C4-2B (cell line): ENCODE results near the gene MSMP.

Experiments
- H3K27ac ChIP-seq: fragments of 450-650 bp; 2 replicates; pipeline ENCODE4 v1.5.1; 2017
- ZFX ChIP-seq: fragments of 450-650 bp; IDR thresholded peaks from 2 replicates; pipeline ENCODE4 v1.6.1; 2017
- TF ChIP-seq, protein P1 (sequence below): fragments of 450-650 bp; conservative IDR thresholded peaks from 2 replicates; pipeline ENCODE4 v1.5.1; 2017; ENCODE audit warnings: mild to moderate bottlenecking

The MSMP gene

GRCh38 chr9:35749515-35750255, 4.4 kb downstream of the MSMP start:
- TF ChIP-seq ZFX, result no peak
- TF ChIP-seq, protein P1, sequence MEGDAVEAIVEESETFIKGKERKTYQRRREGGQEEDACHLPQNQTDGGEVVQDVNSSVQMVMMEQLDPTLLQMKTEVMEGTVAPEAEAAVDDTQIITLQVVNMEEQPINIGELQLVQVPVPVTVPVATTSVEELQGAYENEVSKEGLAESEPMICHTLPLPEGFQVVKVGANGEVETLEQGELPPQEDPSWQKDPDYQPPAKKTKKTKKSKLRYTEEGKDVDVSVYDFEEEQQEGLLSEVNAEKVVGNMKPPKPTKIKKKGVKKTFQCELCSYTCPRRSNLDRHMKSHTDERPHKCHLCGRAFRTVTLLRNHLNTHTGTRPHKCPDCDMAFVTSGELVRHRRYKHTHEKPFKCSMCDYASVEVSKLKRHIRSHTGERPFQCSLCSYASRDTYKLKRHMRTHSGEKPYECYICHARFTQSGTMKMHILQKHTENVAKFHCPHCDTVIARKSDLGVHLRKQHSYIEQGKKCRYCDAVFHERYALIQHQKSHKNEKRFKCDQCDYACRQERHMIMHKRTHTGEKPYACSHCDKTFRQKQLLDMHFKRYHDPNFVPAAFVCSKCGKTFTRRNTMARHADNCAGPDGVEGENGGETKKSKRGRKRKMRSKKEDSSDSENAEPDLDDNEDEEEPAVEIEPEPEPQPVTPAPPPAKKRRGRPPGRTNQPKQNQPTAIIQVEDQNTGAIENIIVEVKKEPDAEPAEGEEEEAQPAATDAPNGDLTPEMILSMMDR, result no peak
- H3K27ac ChIP-seq, result peak overlapping the region; percentile 90

DNA sequence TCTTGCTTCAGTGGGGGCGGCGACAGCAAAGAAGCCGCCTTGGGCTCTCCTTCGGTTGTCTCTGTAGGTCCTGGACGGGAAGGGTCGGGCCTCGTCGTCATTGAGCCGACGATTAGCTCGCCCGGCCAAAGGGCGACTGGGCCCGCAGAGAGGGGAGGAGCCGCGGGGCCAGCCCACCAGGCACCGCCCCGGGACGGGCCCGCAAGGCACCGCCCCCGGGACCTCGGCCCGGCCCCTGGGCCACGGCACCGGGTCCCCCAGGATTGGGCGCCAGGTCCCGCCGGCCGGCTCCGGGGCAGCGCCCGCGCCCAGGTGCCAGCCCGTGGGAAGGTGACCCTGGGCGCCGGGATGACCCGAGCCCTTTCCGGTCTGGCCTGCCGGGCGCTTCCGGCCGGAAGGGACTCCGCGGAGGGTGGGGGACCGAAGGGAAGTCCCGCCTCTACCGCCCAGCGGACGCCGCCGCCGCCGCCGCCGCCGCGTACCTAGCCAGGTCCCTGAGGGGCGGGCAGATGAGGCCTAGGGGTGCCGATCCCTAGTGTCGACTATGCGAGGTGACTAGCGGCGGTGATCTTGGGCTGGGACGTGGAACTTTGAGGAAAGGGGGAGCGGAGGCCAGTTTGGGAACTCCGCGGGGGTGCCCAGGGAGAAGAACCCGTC, 5.1 kb downstream of the MSMP start, which contains the start of the genes GBA2 and RGP1:
Gene GBA2, minus strand, starts transcription at position 371 of the 657 bp plus-strand sequence. CDS start 524 bp downstream, outside the sequence.
Gene RGP1, plus strand, starts transcription at position 430 of the 657 bp plus-strand sequence. CDS start 469 bp downstream, outside the sequence.
- H3K27ac ChIP-seq, result peak within 1 kb of the TSS; percentile 90
- peak; percentile 80 for TF ChIP-seq ZFX
- TF ChIP-seq, protein P1, result no peak

DNA sequence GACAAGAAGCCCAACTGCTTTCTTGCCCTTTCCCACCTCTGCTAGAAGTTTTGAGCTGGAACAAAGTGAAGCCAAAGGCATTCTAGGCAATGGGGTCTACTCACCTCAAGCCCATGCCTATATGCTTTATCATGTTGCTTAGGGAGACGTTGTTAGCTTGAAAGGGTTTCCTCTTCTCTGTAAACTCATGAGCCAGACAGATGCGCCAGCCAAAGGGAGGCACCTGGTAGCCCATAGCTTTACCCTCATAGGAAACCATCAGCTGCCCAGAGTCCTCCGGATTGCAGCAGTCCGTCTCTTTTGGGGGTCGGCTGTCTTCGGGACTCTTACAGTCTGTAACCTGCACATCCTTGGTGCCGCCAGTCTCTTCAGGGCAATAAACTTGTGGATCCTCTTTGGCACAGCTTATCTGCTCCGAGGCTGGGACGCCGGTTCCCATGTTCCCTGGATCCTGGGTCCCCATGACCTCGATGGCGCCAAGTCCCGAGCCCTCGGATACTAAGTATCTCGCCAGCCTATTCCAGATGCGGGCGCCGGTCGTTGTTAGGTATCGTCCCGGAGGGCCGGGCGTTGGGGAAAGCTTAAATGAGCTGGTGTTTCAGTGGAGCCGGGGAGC, 5.7 kb downstream of the MSMP start:
- no peak for TF ChIP-seq ZFX

GRCh38 chr9:35746583-35746982, 7.5 kb downstream of the MSMP start:
- TF ChIP-seq, protein P1, result no peak
- TF ChIP-seq ZFX, result no peak
- H3K27ac ChIP-seq, result no peak overlapping the region; the same call in 1 of the 2 replicates

More for the DNA sequence above, 5.7 kb downstream of the MSMP start:
- H3K27ac ChIP-seq, result peak overlapping the region; percentile 90

GRCh38 chr9:35745569-35745968, 8.5 kb downstream of the MSMP start:
- no peak overlapping the region for H3K27ac ChIP-seq

GRCh38 chr9:35743880-35744518, 10.1 kb downstream of the MSMP start:
- TF ChIP-seq ZFX, result no peak
- TF ChIP-seq, protein P1, result no peak
- no peak overlapping the region for H3K27ac ChIP-seq

More at GRCh38 chr9:35745569-35745968, 8.5 kb downstream of the MSMP start:
- TF ChIP-seq ZFX, result no peak
- TF ChIP-seq, protein P1, result no peak

- H3K27ac ChIP-seq, result no peak overlapping the region
- TF ChIP-seq, protein P1, result no peak
- TF ChIP-seq ZFX, result no peak
Measured at GRCh38 chr9:35743452-35743851, 10.6 kb downstream of the MSMP start.
